Adrenal gland (tissue), 12 donors: ENCODE measurements around the gene FSIP1. TPM values are rescaled to one million over a fixed set of nuclear protein-coding genes. Genes with fewer than 3 reads are reported as not detected.

Experiments used
- DNase-seq, 7 donors: peaks; one replicate each; pipeline ENCODE4 v3.0.0-alpha.2; 2019 to 2020
- H3K27ac ChIP-seq, 5 donors: fragments of 200-600 bp; sonication (generic) in 4 of 5; 1 replicate in 3 of 5; 2 replicates in 2 of 5; pipeline versions ENCODE4 v1.5.1 to v1.8.0; 2016 to 2020; ENCODE audit warnings: mild to moderate bottlenecking in 1 of 5
- H3K27me3 ChIP-seq: fragments of 200-600 bp; 2 replicates; pipeline ENCODE4 v1.8.0; 2021
- H3K36me3 ChIP-seq, 2 donors: fragments of 200-600 bp; replicated peaks in 1 of 2; 1 replicate in 1 of 2; 2 replicates in 1 of 2; pipeline versions ENCODE4 v1.5.1 to v1.8.0; 2018 to 2022
- H3K4me1 ChIP-seq, 2 donors: fragments of 200-600 bp; replicated peaks in 1 of 2; 1 replicate in 1 of 2; 2 replicates in 1 of 2; pipeline versions ENCODE4 v1.5.1 to v1.8.0; 2018 to 2021
- H3K4me3 ChIP-seq, 4 donors: fragments of 200-600 bp; sonication (generic) in 3 of 4; one replicate each; pipeline ENCODE4 v1.5.1; 2016 to 2018
- H3K9me3 ChIP-seq, 3 donors: fragments of 200-600 bp; sonication (generic) in 1 of 3; replicated peaks in 1 of 3; 1 replicate in 2 of 3; 2 replicates in 1 of 3; pipeline versions ENCODE4 v1.5.1 to v1.8.0; 2016 to 2021
- CTCF ChIP-seq, 6 experiments: fragments of 450-650 bp in 4 of 6; fragments of 200-600 bp in 2 of 6; sonication (generic) in 1 of 6; IDR thresholded peaks; 1 replicate in 5 of 6; 2 replicates in 1 of 6; pipeline versions ENCODE4 v1.5.1 to v1.8.0; 2016 to 2021; ENCODE audit warnings: antibody characterized with exemption in 6 of 6, mild to moderate bottlenecking in 2 of 6, moderate library complexity in 1 of 6
- POLR2A ChIP-seq, 2 donors: fragments of 450-650 bp; IDR thresholded peaks; one replicate each; pipeline ENCODE4 v1.6.1; 2017; ENCODE audit warnings: antibody characterized with exemption in 2 of 2, mild to moderate bottlenecking in 2 of 2, moderate library complexity in 1 of 2
- WGBS, 4 donors: extraction: QIAGEN DNeasy Blood & Tissue Kit in 2 of 4; methylation state at CpG; one replicate each; pipeline versions ENCODE4 v1.1.5 to v1.1.7; 2013 to 2017; 5-methylcytosine and 5-hydroxymethylcytosine counted together
- intact Hi-C, 2 donors: fragments of 100-400 bp; cut with DNase I; formaldehyde crosslinking; loops; one replicate each; pipeline versions ENCODE4 v1.14.1 to v1.15.0; 2022 to 2023
- polyA plus RNA-seq, 3 donors: library from polyadenylated mRNA; stranded (reverse); fragments of 200-250 nt in 2 of 3; fragments of 350-450 nt in 1 of 3; fragmentation: Illumina TruSeq in 1 of 3; extraction: RNeasy Lipid Tissue Mini Kit (QIAGEN cat#74804) in 1 of 3; gene quantifications; one replicate each; pipeline ENCODE4 v1.2.3, GENCODE V29; 2013 to 2014
- total RNA-seq, 9 donors: library from RNA; depleted of rRNA in 4 of 9; stranded (reverse); fragments of >200 nt in 4 of 9; fragments of 120-200 nt in 1 of 9; fragmentation: NEBNext Ultra II Directional in 1 of 9; extraction: Animal tissue kit (Norgen Biotek cat#: 25700) in 1 of 9; gene quantifications; one replicate each; pipeline versions ENCODE4 v1.1.0 to v1.2.4, GENCODE V29; 2013 to 2023
- donor health status: healthy with polysubstance abuse.
- donor health status: Bipolar disorder and iron deficiency.
- donor health status: DM: yes; HTN: yes; CAD: no.
- donor health status: DM: no; HTN: no; CAD: no.
- donor health status: DM: no; HTN: no; CAD: no.
- donor health status: DM: yes; HTN: yes; CAD: no.

FSIP1 gene
- total and polyA plus RNA-seq, 12 donors, result 0.11 to 0.60 (median 0.25) TPM; not detected in 2

GRCh38 chr15:39700375-39700700 is 82.3 kb downstream of the FSIP1 start:
- intact Hi-C loops, result no loop called here
- Histone ChIP-seq H3K4me1 (no peaks in the 10 kb centered on the region), H3K27me3 (no peaks in the 10 kb centered on the region), H3K4me3 (no peak overlapping the region), H3K9me3 (no peaks in the 10 kb centered on the region), H3K36me3 (no peaks in the 10 kb centered on the region), H3K27ac (no peak overlapping the region)
- 80 to 94% (median 92%) methylated on average over 1 of the region's 1 CpG for WGBS, 4 donors
- no peak for DNase-seq
- TF ChIP-seq CTCF (IDR thresholded peaks at IDR 0.05), result no peak
- TF ChIP-seq POLR2A (IDR thresholded peaks at IDR 0.05), result no peak

GRCh38 chr15:39699516-39700374 is 82.9 kb downstream of the FSIP1 start:
- Histone ChIP-seq H3K27me3 (no peaks in the 10 kb centered on the region), H3K27ac (no peak overlapping the region), H3K9me3 (no peaks in the 10 kb centered on the region), H3K4me1 (no peaks in the 10 kb centered on the region), H3K36me3 (no peaks in the 10 kb centered on the region), H3K4me3 (no peak overlapping the region)
- TF ChIP-seq POLR2A (IDR thresholded peaks at IDR 0.05) (no peak), CTCF (IDR thresholded peaks at IDR 0.05) (no peak)
- DNase-seq, result no peak
- WGBS, 4 donors, result 69 to 74% (median 72%) methylated on average over 3 of the region's 3 CpGs
- intact Hi-C loops, result no loop called here

GRCh38 chr15:39698444-39699390 is 83.9 kb downstream of the FSIP1 start:
- Histone ChIP-seq H3K9me3 (no peaks in the 10 kb centered on the region), H3K4me1 (no peaks in the 10 kb centered on the region), H3K27ac (no peak overlapping the region), H3K4me3 (no peak overlapping the region), H3K27me3 (no peaks in the 10 kb centered on the region), H3K36me3 (no peaks in the 10 kb centered on the region)
- intact Hi-C loops, result no loop called here
- DNase-seq, result no peak
- WGBS, 4 donors, result 81 to 89% (median 83%) methylated on average over 11 of the region's 11 CpGs
- TF ChIP-seq POLR2A (IDR thresholded peaks at IDR 0.05) (no peak), CTCF (IDR thresholded peaks at IDR 0.05) (no peak)

GRCh38 chr15:39697509-39697908 is 85.1 kb downstream of the FSIP1 start:
- Histone ChIP-seq H3K27ac (no peak overlapping the region), H3K4me1 (no peaks in the 10 kb centered on the region), H3K36me3 (no peaks in the 10 kb centered on the region), H3K4me3 (no peak overlapping the region), H3K9me3 (no peaks in the 10 kb centered on the region), H3K27me3 (no peaks in the 10 kb centered on the region)
- DNase-seq, result no peak
- intact Hi-C loops, result no loop called here
- TF ChIP-seq CTCF (IDR thresholded peaks at IDR 0.05), result no peak
- TF ChIP-seq POLR2A (IDR thresholded peaks at IDR 0.05), result no peak
- WGBS, 4 donors, result 90 to 94% (median 91%) methylated on average over 5 of the region's 5 CpGs
